Neural progenitor cell (in vitro differentiated cells): ENCODE data around the gene GNAT3. TPM values are rescaled to one million over a fixed set of nuclear protein-coding genes. Genes with fewer than 3 reads are reported as not detected.

Experiments used
- DNase-seq: peaks from one replicate; pipeline ENCODE4 v3.0.0-alpha.2; 2016; ENCODE audit warnings: low spot score
- H2AFZ ChIP-seq: fragments of 200-600 bp; sonication (generic); replicated peaks from 2 replicates; pipeline ENCODE4 v1.6.1; 2016; ENCODE audit warnings: antibody characterized with exemption
- H3F3A ChIP-seq: fragments of 200-600 bp; sonication (generic); 2 replicates; pipeline ENCODE4 v1.6.1; 2016; ENCODE audit warnings: antibody characterized with exemption, low read depth
- H3K27ac ChIP-seq: fragments of 200-600 bp; sonication (generic); 2 replicates; pipeline ENCODE4 v1.5.1; 2016; ENCODE audit warnings: mild to moderate bottlenecking
- H3K27me3 ChIP-seq: fragments of 200-600 bp; sonication (generic); 2 replicates; pipeline ENCODE4 v1.6.1; 2016; ENCODE audit warnings: mild to moderate bottlenecking, moderate library complexity
- H3K36me3 ChIP-seq: fragments of 200-600 bp; sonication (generic); 2 replicates; pipeline ENCODE4 v1.5.1; 2016
- H3K4me1 ChIP-seq: fragments of 200-600 bp; sonication (generic); 2 replicates; pipeline ENCODE4 v1.6.1; 2016; ENCODE audit warnings: mixed run types
- H3K4me2 ChIP-seq: fragments of 200-600 bp; sonication (generic); 2 replicates; pipeline ENCODE4 v1.6.1; 2016
- H3K4me3 ChIP-seq: fragments of 200-600 bp; sonication (generic); 2 replicates; pipeline ENCODE4 v1.5.1; 2016
- H3K79me2 ChIP-seq: fragments of 200-600 bp; sonication (generic); 2 replicates; pipeline ENCODE4 v1.6.1; 2016; ENCODE audit warnings: low read depth
- H3K9ac ChIP-seq: fragments of 200-600 bp; sonication (generic); 2 replicates; pipeline ENCODE4 v1.6.1; 2016
- H3K9me3 ChIP-seq: fragments of 200-600 bp; sonication (generic); 2 replicates; pipeline ENCODE4 v1.5.1; 2016; ENCODE audit warnings: low read depth
- H4K20me1 ChIP-seq: fragments of 200-600 bp; sonication (generic); 2 replicates; pipeline ENCODE4 v1.6.1; 2016; ENCODE audit warnings: low read depth
- H3K27ac Mint-ChIP-seq: 3 replicates; pipeline ENCODE4 v1.8.0; 2021; ENCODE audit warnings: mixed read lengths
- H3K27me3 Mint-ChIP-seq: 2 replicates; pipeline ENCODE4 v1.8.0; 2022; ENCODE audit warnings: low read depth, mild to moderate bottlenecking, inconsistent platforms, moderate library complexity, mixed read lengths; ENCODE audit not compliant: insufficient read depth
- H3K36me3 Mint-ChIP-seq: 3 replicates; pipeline ENCODE4 v1.8.0; 2021; ENCODE audit warnings: mixed read lengths
- H3K4me1 Mint-ChIP-seq: 3 replicates; pipeline ENCODE4 v1.8.0; 2021; ENCODE audit warnings: mixed read lengths
- H3K4me3 Mint-ChIP-seq: 3 replicates; pipeline ENCODE4 v1.8.0; 2021; ENCODE audit warnings: mild to moderate bottlenecking, moderate library complexity, mixed read lengths
- H3K9me3 Mint-ChIP-seq: 3 replicates; pipeline ENCODE4 v1.8.0; 2020; ENCODE audit warnings: mixed read lengths
- EZH2 ChIP-seq: fragments of 200-600 bp; sonication (generic); IDR thresholded peaks from 2 replicates; pipeline ENCODE4 v1.6.1; 2017; ENCODE audit warnings: antibody characterized with exemption, mild to moderate bottlenecking, moderate library complexity
- EZH2phosphoT487 ChIP-seq: fragments of 200-600 bp; sonication (generic); IDR thresholded peaks from 2 replicates; pipeline ENCODE4 v1.6.1; 2017; ENCODE audit warnings: antibody characterized with exemption
- total RNA-seq: library from RNA; depleted of rRNA; stranded (reverse); fragments of >200 nt; gene quantifications from 2 replicates; pipeline ENCODE4 v1.2.3, GENCODE V29; 2015; ENCODE audit warnings: low replicate concordance
- TF ChIP-seq, protein P1 (sequence below): fragments of 200-600 bp; sonication (generic); IDR thresholded peaks from 2 replicates; pipeline ENCODE4 v1.5.1; 2017; ENCODE audit warnings: antibody characterized with exemption, mild to moderate bottlenecking

The GNAT3 gene
- total RNA-seq: not detected in 2 replicates

DNA sequence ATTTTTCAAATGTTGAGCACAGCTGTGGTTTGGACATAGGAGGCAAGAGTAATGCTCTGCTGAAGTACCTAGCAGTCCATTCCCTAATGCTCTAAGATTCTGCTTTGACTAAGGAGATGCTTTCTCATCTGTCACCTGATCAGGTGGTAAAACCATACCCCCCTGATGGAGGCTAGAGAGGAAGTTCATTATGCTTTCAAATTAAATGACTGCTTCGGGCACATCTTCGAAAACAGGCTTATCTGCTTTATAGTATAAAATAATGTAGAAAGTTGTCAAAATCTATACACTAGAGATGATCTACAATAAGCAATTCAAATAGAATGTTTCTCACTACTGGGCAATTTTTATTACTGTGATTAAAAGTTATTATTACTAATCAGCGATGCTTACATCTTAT is at the start of gene GNAT3:
GNAT3 (minus strand) TSS at position 101 of the 400 bp plus-strand sequence. CDS start 138 bp downstream, outside the sequence.
- no peak within 1 kb of the TSS for H3K27ac ChIP-seq
- DNase-seq: no peak
- Mint-ChIP-seq H3K36me3 (no peaks in the 10 kb centered on the region), H3K27ac (no peak within 1 kb of the TSS), H3K9me3 (no peaks in the 10 kb centered on the region), H3K4me3 (no peak within 1 kb of the TSS), H3K27me3 (peaks cover 3% of the 10 kb centered on the region), H3K4me1 (no peaks in the 10 kb centered on the region)
- TF ChIP-seq EZH2phosphoT487 (no peak), EZH2 (no peak)
- TF ChIP-seq, protein P1, sequence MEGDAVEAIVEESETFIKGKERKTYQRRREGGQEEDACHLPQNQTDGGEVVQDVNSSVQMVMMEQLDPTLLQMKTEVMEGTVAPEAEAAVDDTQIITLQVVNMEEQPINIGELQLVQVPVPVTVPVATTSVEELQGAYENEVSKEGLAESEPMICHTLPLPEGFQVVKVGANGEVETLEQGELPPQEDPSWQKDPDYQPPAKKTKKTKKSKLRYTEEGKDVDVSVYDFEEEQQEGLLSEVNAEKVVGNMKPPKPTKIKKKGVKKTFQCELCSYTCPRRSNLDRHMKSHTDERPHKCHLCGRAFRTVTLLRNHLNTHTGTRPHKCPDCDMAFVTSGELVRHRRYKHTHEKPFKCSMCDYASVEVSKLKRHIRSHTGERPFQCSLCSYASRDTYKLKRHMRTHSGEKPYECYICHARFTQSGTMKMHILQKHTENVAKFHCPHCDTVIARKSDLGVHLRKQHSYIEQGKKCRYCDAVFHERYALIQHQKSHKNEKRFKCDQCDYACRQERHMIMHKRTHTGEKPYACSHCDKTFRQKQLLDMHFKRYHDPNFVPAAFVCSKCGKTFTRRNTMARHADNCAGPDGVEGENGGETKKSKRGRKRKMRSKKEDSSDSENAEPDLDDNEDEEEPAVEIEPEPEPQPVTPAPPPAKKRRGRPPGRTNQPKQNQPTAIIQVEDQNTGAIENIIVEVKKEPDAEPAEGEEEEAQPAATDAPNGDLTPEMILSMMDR: no peak
- H3K9ac ChIP-seq: no peak within 1 kb of the TSS
- no peak within 1 kb of the TSS for H3K4me3 ChIP-seq
- no peaks in the 10 kb centered on the region for H3K4me1 ChIP-seq
- no peaks in the 10 kb centered on the region for H4K20me1 ChIP-seq
- no peaks in the 10 kb centered on the region for H3K9me3 ChIP-seq
- no peaks in the 10 kb centered on the region for H3F3A ChIP-seq
- no peaks in the 10 kb centered on the region for H3K79me2 ChIP-seq
- no peaks in the 10 kb centered on the region for H3K27me3 ChIP-seq
- H3K4me2 ChIP-seq: no peak within 1 kb of the TSS
- H3K36me3 ChIP-seq: no peaks in the 10 kb centered on the region
- H2AFZ ChIP-seq: no peak within 1 kb of the TSS

DNA sequence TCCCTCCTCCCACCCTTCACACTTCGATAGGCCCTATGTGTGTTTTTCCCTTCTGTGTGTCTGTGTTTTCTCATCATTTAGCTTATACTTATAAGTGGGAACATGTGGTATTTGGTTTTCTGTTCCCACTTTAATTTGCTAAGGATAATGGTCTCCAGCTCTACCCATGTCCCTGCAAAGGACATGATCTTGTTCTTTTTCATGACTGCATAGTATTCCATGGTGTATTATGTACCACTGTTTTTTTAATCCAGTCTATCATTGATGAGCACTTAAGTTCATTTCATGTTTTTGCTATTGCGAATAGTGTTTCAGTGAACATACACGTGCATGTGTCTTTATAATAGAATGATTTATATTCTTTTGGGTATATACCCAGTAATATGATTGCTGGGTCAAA is 46.3 kb upstream of the GNAT3 start:
- Histone ChIP-seq H3K4me2 (no peak overlapping the region), H2AFZ (no peak overlapping the region), H3K27me3 (no peaks in the 10 kb centered on the region), H3K36me3 (no peaks in the 10 kb centered on the region), H3K79me2 (no peaks in the 10 kb centered on the region), H3K9me3 (peaks cover 4% of the 10 kb centered on the region), H3K4me3 (no peak overlapping the region), H4K20me1 (no peaks in the 10 kb centered on the region), H3F3A (no peaks in the 10 kb centered on the region), H3K4me1 (no peaks in the 10 kb centered on the region), H3K27ac (no peak overlapping the region), H3K9ac (no peak overlapping the region)
- Mint-ChIP-seq H3K9me3 (peaks cover 7% of the 10 kb centered on the region), H3K4me1 (no peaks in the 10 kb centered on the region), H3K4me3 (no peak overlapping the region), H3K27me3 (peaks cover 2% of the 10 kb centered on the region), H3K36me3 (no peaks in the 10 kb centered on the region), H3K27ac (no peak overlapping the region)
- DNase-seq: no peak
- TF ChIP-seq, protein P1: no peak
- TF ChIP-seq EZH2phosphoT487 (no peak), EZH2 (no peak)

- no peaks in the 10 kb centered on the region for H3K27me3 ChIP-seq
- Mint-ChIP-seq H3K36me3 (no peaks in the 10 kb centered on the region), H3K27ac (no peak overlapping the region), H3K4me3 (no peak overlapping the region), H3K4me1 (no peaks in the 10 kb centered on the region), H3K9me3 (no peaks in the 10 kb centered on the region), H3K27me3 (no peaks in the 10 kb centered on the region)
- H3F3A ChIP-seq: no peaks in the 10 kb centered on the region
- no peak overlapping the region for H3K4me3 ChIP-seq
- no peaks in the 10 kb centered on the region for H4K20me1 ChIP-seq
- H3K4me1 ChIP-seq: no peaks in the 10 kb centered on the region
- no peaks in the 10 kb centered on the region for H3K36me3 ChIP-seq
- DNase-seq: no peak
- H3K9ac ChIP-seq: no peak overlapping the region
- H3K9me3 ChIP-seq: no peaks in the 10 kb centered on the region
- no peak for TF ChIP-seq EZH2phosphoT487
- no peak for TF ChIP-seq EZH2
- TF ChIP-seq, protein P1: no peak
- H3K27ac ChIP-seq: no peak overlapping the region
- H2AFZ ChIP-seq: no peak overlapping the region
- H3K4me2 ChIP-seq: no peak overlapping the region
- H3K79me2 ChIP-seq: no peaks in the 10 kb centered on the region
Measured at GRCh38 chr7:80552031-80552694, 40.3 kb upstream of the GNAT3 start.
